Small intestine (tissue), 7 donors: ENCODE measurements around the gene PHETA1. TPM values are rescaled to one million over a fixed set of nuclear protein-coding genes. Genes with fewer than 3 reads are reported as not detected.
"Not testable (repeated sequence)": the region's sequence is repeated elsewhere in the genome, so short reads cannot be mapped to it uniquely, and the experiment has no call there.

Source experiments
- DNase-seq, 2 donors: peaks; one replicate each; pipeline versions ENCODE4 v3.0.0 to v3.0.0-alpha.2; 2013
- FAIRE-seq: peaks from 2 replicates; lab custom pipeline; 2012; peaks lifted over from hg19 to GRCh38; lab: Jason Lieb, UNC
- H3K27ac ChIP-seq, 3 donors: one replicate each; pipeline ENCODE4 v1.5.1; 2013; ENCODE audit warnings: low read length in 2 of 3, mild to moderate bottlenecking in 2 of 3, control low read depth in 1 of 3, inconsistent platforms in 1 of 3, low read depth in 1 of 3, moderate library complexity in 1 of 3
- H3K27me3 ChIP-seq, 3 donors: one replicate each; pipeline ENCODE4 v1.6.1; 2013; ENCODE audit warnings: low read length in 3 of 3, inconsistent platforms in 1 of 3; ENCODE audit not compliant: control insufficient read depth in 3 of 3, insufficient read depth in 3 of 3
- H3K36me3 ChIP-seq, 3 donors: one replicate each; pipeline ENCODE4 v1.6.1; 2013; ENCODE audit warnings: low read length in 3 of 3, inconsistent platforms in 1 of 3, low read depth in 1 of 3, mild to moderate bottlenecking in 1 of 3, moderate library complexity in 1 of 3; ENCODE audit not compliant: control insufficient read depth in 3 of 3, insufficient read depth in 2 of 3
- H3K4me1 ChIP-seq, 3 donors: one replicate each; pipeline ENCODE4 v1.6.1; 2013; ENCODE audit warnings: low read length in 2 of 3, inconsistent platforms in 1 of 3, low read depth in 1 of 3, mild to moderate bottlenecking in 1 of 3, moderate library complexity in 1 of 3; ENCODE audit not compliant: control insufficient read depth in 3 of 3, insufficient read depth in 2 of 3
- H3K4me3 ChIP-seq, 3 donors: one replicate each; pipeline ENCODE4 v1.5.1; 2013; ENCODE audit warnings: low read length in 3 of 3, control low read depth in 1 of 3, inconsistent platforms in 1 of 3, low read depth in 1 of 3, mild to moderate bottlenecking in 1 of 3, moderate library complexity in 1 of 3
- H3K9me3 ChIP-seq, 2 donors: one replicate each; pipeline ENCODE4 v1.6.1; 2013; ENCODE audit warnings: low read depth in 1 of 2, low read length in 1 of 2; ENCODE audit not compliant: control insufficient read depth in 2 of 2, insufficient read depth in 1 of 2
- WGBS, 3 donors: extraction: QIAGEN DNeasy Blood & Tissue Kit; methylation state at CpG; one replicate each; pipeline ENCODE4 v1.1.7; 2013; 5-methylcytosine and 5-hydroxymethylcytosine counted together
- polyA plus RNA-seq, 4 donors: library from polyadenylated mRNA; stranded (reverse) in 3 of 4; unstranded in 1 of 4; fragments of 200-250 nt in 3 of 4; fragments of 120-200 nt in 1 of 4; gene quantifications; one replicate each; pipeline versions ENCODE4 v1.2.1 to v1.2.3, GENCODE V29; 2013
- donor health status: healthy with polysubstance abuse.
- donor health status: control.
- donor health status: control.
- donor health status: Bipolar disorder and iron deficiency.
- donor health status: healthy.

Gene PHETA1
- polyA plus RNA-seq, 4 donors, result 37.3 to 87.1 (median 46.0) TPM

DNA sequence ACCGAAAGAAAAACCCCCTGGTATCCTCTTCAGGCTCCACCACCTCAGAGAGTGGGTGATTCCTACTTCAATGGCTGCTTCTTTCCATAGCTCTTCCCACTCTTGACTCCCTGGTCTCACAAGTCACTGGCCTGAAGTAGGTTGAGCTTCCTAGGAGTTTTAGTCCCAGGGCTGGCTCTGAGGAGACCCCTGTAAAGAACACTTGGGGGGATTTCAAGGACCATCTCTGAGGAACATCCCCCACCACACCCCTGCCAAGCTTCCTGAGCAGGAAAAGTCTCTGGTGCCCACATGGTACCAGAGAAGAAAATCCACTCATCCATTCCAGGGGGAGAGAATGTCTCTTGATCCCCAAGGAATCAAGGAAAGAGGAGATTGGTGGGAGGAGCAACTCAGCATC is 25.7 kb downstream of the PHETA1 start:
- DNase-seq (no peak), FAIRE-seq (no peak)
- Histone ChIP-seq H3K27ac (no peak overlapping the region), H3K9me3 (peaks cover 0 to 18% of the 10 kb centered on the region in 2 donors), H3K27me3 (peaks cover 0 to 3% (median 0%) of the 10 kb centered on the region in 3 donors), H3K4me1 (no peaks in the 10 kb centered on the region), H3K4me3 (no peak overlapping the region), H3K36me3 (no peaks in the 10 kb centered on the region)
- WGBS, 3 donors, result 70 to 81% (median 80%) methylated on average over 1 of the region's 1 CpG

DNA sequence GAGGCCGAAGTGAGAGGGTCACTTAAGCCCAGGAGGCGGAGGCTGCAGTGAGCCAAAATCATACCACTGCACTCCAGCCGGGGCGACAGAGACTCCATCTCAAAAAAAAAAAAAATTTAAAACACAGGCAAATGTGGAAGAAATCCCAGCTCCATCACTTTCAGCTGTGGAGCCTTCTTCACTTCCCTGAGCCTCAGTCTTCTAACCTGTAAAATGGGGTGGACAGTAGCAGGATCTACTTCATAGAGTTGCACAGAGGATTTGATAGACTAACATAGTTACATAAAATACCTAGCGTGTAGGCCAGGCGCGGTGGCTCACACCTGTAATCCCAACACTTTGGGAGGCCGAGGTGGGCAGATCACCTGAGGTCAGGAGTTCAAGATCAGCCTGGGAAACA is 26.5 kb downstream of the PHETA1 start:
- DNase-seq, result no peak
- Histone ChIP-seq H3K9me3 (peaks cover 0 to 10% of the 10 kb centered on the region in 2 donors), H3K4me3 (no peak overlapping the region), H3K36me3 (no peaks in the 10 kb centered on the region), H3K27me3 (peaks cover 0 to 3% (median 0%) of the 10 kb centered on the region in 3 donors), H3K4me1 (no peaks in the 10 kb centered on the region), H3K27ac (no peak overlapping the region)
- 90 to 95% (median 93%) methylated on average over 8 of the region's 8 CpGs for WGBS, 3 donors
- FAIRE-seq, result no peak

DNA sequence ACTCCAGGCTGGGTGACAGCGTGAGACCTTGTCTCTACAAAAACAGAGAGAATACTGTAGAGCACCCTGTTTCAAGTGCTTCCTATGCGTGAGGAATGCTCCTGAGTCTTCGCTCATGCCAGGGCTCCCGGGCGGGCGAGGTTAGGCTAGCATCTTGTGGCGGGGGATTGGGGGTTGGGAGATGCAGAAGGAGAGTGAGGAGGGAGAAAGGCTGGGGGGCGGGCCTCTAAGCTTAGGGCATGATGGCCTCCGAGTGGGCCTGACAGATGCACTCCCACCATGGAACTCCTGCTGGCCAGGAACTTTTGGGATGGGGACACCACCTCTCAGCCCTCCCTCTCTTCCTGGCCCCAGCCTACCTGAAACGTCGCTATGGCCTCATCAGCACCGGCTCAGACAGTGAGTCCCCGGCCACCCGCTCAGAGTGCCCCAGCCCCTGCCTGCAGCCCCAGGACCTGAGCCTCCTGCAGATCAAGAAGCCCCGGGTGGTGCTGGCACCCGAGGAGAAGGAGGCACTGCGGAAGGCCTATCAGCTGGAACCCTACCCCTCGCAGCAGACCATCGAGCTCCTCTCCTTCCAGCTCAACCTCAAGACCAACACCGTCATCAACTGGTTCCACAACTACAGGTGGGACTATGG is 27.3 kb downstream of the PHETA1 start:
- FAIRE-seq (no peak), DNase-seq (no peak)
- Histone ChIP-seq H3K4me1 (no peaks in the 10 kb centered on the region), H3K36me3 (no peaks in the 10 kb centered on the region), H3K27ac (no peak overlapping the region), H3K4me3 (no peak overlapping the region), H3K27me3 (peaks cover 0 to 3% (median 0%) of the 10 kb centered on the region in 3 donors), H3K9me3 (peaks cover 0 to 6% of the 10 kb centered on the region in 2 donors)
- whole genome bisulfite sequencing, 3 donors, result 88 to 95% (median 92%) methylated on average over 12 to 20 of the region's 20 CpGs

DNA sequence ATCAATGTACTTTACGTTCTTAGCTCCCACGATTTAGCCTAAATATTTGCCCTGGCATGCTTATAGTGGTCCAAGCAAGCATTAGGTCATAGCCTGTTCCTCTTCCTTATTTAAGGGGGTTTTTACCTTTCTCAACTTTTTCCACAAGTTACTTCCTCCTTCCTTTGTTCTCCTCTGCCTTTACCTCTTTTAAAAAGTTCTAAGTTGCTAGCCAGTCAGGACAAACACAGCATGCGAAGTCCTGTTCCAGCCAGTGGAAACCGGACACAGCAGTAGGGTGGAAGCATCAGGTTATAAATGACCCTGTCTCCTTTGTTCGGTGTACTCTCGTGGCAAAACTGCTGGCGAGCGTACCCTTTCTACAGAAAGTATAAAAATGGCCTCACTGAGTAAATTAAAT is 28.2 kb downstream of the PHETA1 start:
- not testable (repeated sequence) for H3K27ac ChIP-seq, H3K4me3 ChIP-seq, DNase-seq, H3K9me3 ChIP-seq, H3K4me1 ChIP-seq, H3K36me3 ChIP-seq, H3K27me3 ChIP-seq, FAIRE-seq
- 73 to 80% (median 78%) methylated on average over 8 of the region's 8 CpGs for WGBS, 3 donors

DNA sequence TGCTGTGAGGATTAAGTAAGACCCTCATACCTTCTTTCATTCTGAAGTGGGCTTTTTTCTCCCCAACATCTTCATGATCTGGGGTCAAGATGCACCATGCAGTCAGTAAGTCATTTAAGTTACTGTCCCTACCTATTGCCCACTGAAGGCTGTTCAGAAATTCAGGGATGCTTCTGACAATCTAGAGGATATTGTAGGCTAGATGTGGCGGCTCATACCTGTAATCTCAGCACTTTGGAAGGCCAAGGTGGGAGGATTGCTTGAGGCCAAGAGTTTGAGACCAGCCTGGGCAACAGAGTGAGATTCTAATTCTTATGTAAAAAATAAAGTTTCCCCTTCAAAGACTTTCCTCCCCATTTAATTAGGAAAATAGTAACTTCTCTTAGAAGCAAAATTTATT is 28.7 kb downstream of the PHETA1 start:
- no peak overlapping the region for H3K4me3 ChIP-seq
- H3K27me3 ChIP-seq, result peaks cover 0 to 3% (median 0%) of the 10 kb centered on the region in 3 donors
- no peaks in the 10 kb centered on the region for H3K4me1 ChIP-seq
- FAIRE-seq (no peak), DNase-seq (no peak)
- WGBS, 3 donors, result 81 to 92% (median 86%) methylated on average over 1 of the region's 1 CpG
- peaks cover 0 to 6% of the 10 kb centered on the region in 2 donors for H3K9me3 ChIP-seq
- H3K27ac ChIP-seq, result no peak overlapping the region
- no peaks in the 10 kb centered on the region for H3K36me3 ChIP-seq

DNA sequence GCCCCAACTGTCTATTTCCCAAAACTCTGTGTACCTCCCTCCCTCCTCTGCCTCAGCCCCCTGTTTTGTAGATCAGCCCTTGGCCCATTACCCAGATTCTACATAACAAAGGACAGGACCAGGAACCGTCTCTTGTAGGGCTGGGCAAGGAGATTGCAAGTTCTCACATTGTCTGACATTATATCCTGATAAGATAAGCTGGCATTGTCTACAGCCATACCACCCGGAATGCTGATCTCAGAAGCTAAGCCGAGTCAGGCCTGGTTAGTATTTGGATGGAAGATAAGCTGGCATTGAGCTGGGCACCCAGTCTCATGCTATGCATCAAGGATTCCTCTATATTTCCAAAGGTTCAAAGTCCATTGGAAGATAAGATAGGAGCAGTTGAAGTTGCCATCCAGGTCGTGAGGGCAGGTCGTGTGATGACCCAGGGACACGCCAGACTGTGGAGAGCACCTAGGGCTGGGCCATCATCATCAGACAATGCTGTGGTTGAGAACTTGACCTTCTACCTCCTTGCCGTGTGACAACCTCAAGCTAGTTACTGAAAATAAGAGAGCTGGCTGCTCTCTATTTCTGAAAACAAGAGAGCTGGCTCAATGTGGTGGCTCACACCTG is 29.5 kb downstream of the PHETA1 start:
- Histone ChIP-seq H3K4me3 (no peak overlapping the region), H3K27me3 (peaks cover 0 to 3% (median 0%) of the 10 kb centered on the region in 3 donors), H3K9me3 (peaks cover 0 to 6% of the 10 kb centered on the region in 2 donors), H3K36me3 (no peaks in the 10 kb centered on the region), H3K4me1 (no peaks in the 10 kb centered on the region), H3K27ac (no peak overlapping the region)
- peak; percentile 45 to 46 for DNase-seq
- 19 to 62% (median 38%) methylated on average over 7 of the region's 7 CpGs for WGBS, 3 donors
- FAIRE-seq, result no peak

DNA sequence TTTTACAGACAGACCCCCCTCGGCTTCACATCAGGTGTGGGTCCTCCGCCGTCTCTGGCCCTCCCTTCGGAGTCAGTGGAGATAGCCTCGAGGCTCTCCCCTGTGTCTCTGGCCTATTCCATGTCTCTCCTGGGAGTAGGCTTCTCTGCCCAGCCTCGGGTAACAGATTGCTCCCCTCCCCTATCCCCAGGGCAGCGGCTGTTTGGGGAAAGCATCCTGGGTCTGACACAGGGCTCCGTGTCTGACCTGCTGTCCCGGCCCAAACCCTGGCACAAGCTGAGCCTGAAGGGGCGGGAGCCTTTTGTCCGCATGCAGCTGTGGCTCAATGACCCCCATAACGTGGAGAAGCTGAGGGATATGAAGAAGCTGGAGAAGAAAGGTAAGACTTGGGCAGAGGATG is 30.8 kb downstream of the PHETA1 start:
- DNase-seq (no peak), FAIRE-seq (no peak)
- Histone ChIP-seq H3K4me3 (no peak overlapping the region), H3K4me1 (no peaks in the 10 kb centered on the region), H3K9me3 (peaks cover 0 to 3% of the 10 kb centered on the region in 2 donors), H3K27ac (no peak overlapping the region), H3K27me3 (peaks cover 0 to 1% (median 0%) of the 10 kb centered on the region in 3 donors), H3K36me3 (no peaks in the 10 kb centered on the region)
- 85 to 91% (median 86%) methylated on average over 12 of the region's 12 CpGs for WGBS, 3 donors

DNA sequence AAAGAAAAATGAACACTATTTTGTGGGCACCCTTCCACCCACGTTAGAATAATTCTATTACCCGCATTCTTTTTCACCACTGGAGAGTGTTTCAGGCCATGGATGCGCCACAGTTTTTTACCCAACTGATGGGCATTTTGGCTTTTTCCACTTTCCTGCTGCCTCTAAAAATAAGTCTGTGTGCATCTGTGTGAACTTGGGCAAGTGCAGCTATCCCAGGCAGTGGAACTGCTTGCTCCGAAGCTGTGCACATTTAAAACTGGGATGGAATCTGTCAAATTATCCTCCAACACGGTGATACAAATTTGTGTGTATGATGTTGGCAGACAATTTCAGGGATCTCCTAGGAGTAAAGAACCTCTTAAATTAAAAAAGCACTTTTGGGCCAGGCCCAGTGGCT is 31.5 kb downstream of the PHETA1 start:
- H3K9me3 ChIP-seq, result no peaks in the 10 kb centered on the region
- H3K4me1 ChIP-seq, result no peaks in the 10 kb centered on the region
- FAIRE-seq, result no peak
- DNase-seq, result no peak
- no peaks in the 10 kb centered on the region for H3K36me3 ChIP-seq
- no peaks in the 10 kb centered on the region for H3K27me3 ChIP-seq
- H3K27ac ChIP-seq, result no peak overlapping the region
- no peak overlapping the region for H3K4me3 ChIP-seq
- WGBS, 3 donors, result 88 to 89% (median 88%) methylated on average over 5 of the region's 5 CpGs
